ENCODE data around the gene RAB41. TPM values are rescaled to one million over a fixed set of nuclear protein-coding genes. Genes with fewer than 3 reads are reported as not detected.

Gene RAB41
- total and polyA plus RNA-seq, 10 donors, result not detected

DNA sequence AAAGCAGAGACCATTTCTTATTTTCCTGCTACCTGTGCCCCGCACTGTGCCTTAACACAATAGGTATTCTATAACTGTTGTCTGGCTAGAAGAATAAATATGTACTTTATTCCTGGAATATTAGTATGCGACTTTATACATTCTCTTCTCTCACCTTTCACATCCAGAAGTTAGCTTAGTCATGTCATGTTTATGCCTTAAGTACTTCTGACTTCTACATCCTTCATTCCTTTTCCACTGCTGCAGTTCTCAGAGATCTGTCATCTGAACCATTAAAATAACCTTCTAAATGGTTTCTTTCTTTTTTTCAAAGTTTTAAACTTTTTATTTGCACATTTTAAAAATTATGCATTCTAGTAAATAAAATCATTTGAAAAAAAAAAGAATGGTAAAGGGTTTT, 42.4 kb downstream of the RAB41 start:
- no peaks in the 10 kb centered on the region for H3K36me3 ChIP-seq
- no peak overlapping the region for H3K4me3 ChIP-seq
- no peaks in the 10 kb centered on the region for H3K4me1 ChIP-seq
- no peaks in the 10 kb centered on the region for H3K9me3 ChIP-seq
- no peak for DNase-seq
- intact Hi-C loops (cut with DNase I; ENCODE audit: low total_unique reads), result no loop called here
- H3K27me3 ChIP-seq (replicated peaks in 1 of 7), result no peaks in the 10 kb centered on the region
- TF ChIP-seq POLR2A (IDR thresholded peaks at IDR 0.05), result no peak
- TF ChIP-seq CTCF (IDR thresholded peaks at IDR 0.05 in 8 of 11, conservative IDR thresholded peaks at IDR 0.05 in 3 of 11), result no peak
- no peak for TF ChIP-seq POLR2AphosphoS5 (IDR thresholded peaks at IDR 0.05)
- WGBS, 5 donors, result 82 to 100% (median 97%) methylated on average over 2 of the region's 2 CpGs
- H3K27ac ChIP-seq, result no peak overlapping the region

DNA sequence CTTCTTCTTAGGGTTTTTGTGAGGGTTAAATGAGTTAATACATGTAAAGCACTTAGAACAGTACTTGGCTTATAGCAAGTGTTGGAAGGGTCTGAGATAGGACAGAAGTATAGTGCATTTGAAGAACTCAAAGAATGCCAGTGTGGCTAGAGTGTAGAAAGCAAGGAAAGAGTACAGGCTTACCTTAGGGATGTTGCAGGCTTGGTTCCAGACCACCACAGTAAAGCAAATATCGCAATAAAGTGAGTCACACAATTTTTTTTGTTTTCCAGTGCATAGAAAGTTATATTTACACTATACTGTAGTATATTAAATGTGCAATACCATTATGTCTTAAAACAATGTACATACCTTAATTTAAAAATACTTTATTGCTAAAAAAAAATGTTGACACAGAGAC, 49.2 kb downstream of the RAB41 start:
- Histone ChIP-seq H3K9me3 (no peaks in the 10 kb centered on the region), H3K27ac (no peak overlapping the region), H3K36me3 (no peaks in the 10 kb centered on the region), H3K27me3 (replicated peaks in 1 of 7) (no peaks in the 10 kb centered on the region), H3K4me3 (no peak overlapping the region), H3K4me1 (no peaks in the 10 kb centered on the region)
- TF ChIP-seq POLR2AphosphoS5 (IDR thresholded peaks at IDR 0.05) (no peak), CTCF (IDR thresholded peaks at IDR 0.05 in 8 of 11, conservative IDR thresholded peaks at IDR 0.05 in 3 of 11) (no peak), POLR2A (IDR thresholded peaks at IDR 0.05) (no peak)
- DNase-seq, result no peak
- intact Hi-C loops (cut with DNase I; ENCODE audit: low total_unique reads), result no loop called here
- 63 to 100% (median 100%) methylated on average over 1 of the region's 1 CpG for WGBS, 5 donors

GRCh38 chrX:70332600-70332999, 50.6 kb downstream of the RAB41 start:
- WGBS, 5 donors, result 78 to 100% (median 93%) methylated on average over 1 of the region's 1 CpG
- Histone ChIP-seq H3K9me3 (no peaks in the 10 kb centered on the region), H3K4me3 (no peak overlapping the region), H3K4me1 (no peaks in the 10 kb centered on the region), H3K36me3 (no peaks in the 10 kb centered on the region), H3K27me3 (replicated peaks in 1 of 7) (no peaks in the 10 kb centered on the region), H3K27ac (no peak overlapping the region)
- intact Hi-C loops (cut with DNase I; ENCODE audit: low total_unique reads), result no loop called here
- DNase-seq, result no peak
- TF ChIP-seq CTCF (IDR thresholded peaks at IDR 0.05 in 8 of 11, conservative IDR thresholded peaks at IDR 0.05 in 3 of 11) (no peak), POLR2AphosphoS5 (IDR thresholded peaks at IDR 0.05) (no peak), POLR2A (IDR thresholded peaks at IDR 0.05) (no peak)

Small RNA genes lying within 50 kb of the gene (small RNA-seq; reads per million reads assigned to genes)
- gene RNA5SP507, result 0 to 0.12 (median 0.07) reads per million in 4 donors

Other genes starting within 250 kb of the RAB41 start
- gene AWAT2, start 232.2 kb upstream of the RAB41 start, total RNA-seq, result not detected
- not detected for gene AWAT2, start 232.2 kb upstream of the RAB41 start, polyA plus RNA-seq
- gene OTUD6A, start 219.7 kb upstream of the RAB41 start, total RNA-seq, result not detected
- gene OTUD6A, start 219.7 kb upstream of the RAB41 start, polyA plus RNA-seq, result not detected
- gene IGBP1, start 148.7 kb upstream of the RAB41 start, total RNA-seq, result 10 to 100 TPM; 36.4 to 67.7 (median 48.1) TPM
- 10 to 100 TPM; 48.4 to 78.4 (median 67.6) TPM for gene IGBP1, start 148.7 kb upstream of the RAB41 start, polyA plus RNA-seq
- gene DGAT2L6, start 104.7 kb upstream of the RAB41 start, total RNA-seq, result not detected
- gene DGAT2L6, start 104.7 kb upstream of the RAB41 start, polyA plus RNA-seq, result not detected
- gene AWAT1, start 47.5 kb upstream of the RAB41 start, total RNA-seq, result not detected
- not detected for gene AWAT1, start 47.5 kb upstream of the RAB41 start, polyA plus RNA-seq
- 1 to 10 TPM in 4 of 7 donors, under 1 TPM in 3; 0.27 to 1.8 (median 1.3) TPM for gene P2RY4, start 22.0 kb upstream of the RAB41 start, total RNA-seq
- under 1 TPM in 2 of 3 donors, not detected in 1; 0.06 to 0.11 TPM for gene P2RY4, start 22.0 kb upstream of the RAB41 start, polyA plus RNA-seq
- not detected for gene ARR3, start 13.8 kb upstream of the RAB41 start, total RNA-seq
- gene ARR3, start 13.8 kb upstream of the RAB41 start, polyA plus RNA-seq, result not detected
- gene PDZD11, start 7.8 kb downstream of the RAB41 start, total RNA-seq, result 10 to 100 TPM; 20.0 to 28.6 (median 25.3) TPM
- 10 to 100 TPM; 36.7 to 44.5 (median 40.2) TPM for gene PDZD11, start 7.8 kb downstream of the RAB41 start, polyA plus RNA-seq
- 1 to 10 TPM; 1.4 to 6.0 (median 3.2) TPM for gene KIF4A, start 7.9 kb downstream of the RAB41 start, total RNA-seq
- 1 to 10 TPM in 2 of 3 donors, under 1 TPM in 1; 0.41 to 1.5 (median 1.3) TPM for gene KIF4A, start 7.9 kb downstream of the RAB41 start, polyA plus RNA-seq
- gene GDPD2, start 141.1 kb downstream of the RAB41 start, total RNA-seq, result 100 to 1,000 TPM in 1 of 7 donors, 10 to 100 TPM in 6; 37.0 to 103 (median 68.6) TPM
- gene GDPD2, start 141.1 kb downstream of the RAB41 start, polyA plus RNA-seq, result 10 to 100 TPM in 2 of 3 donors, 1 to 10 TPM in 1; 2.4 to 82.5 (median 25.1) TPM
- 10 to 100 TPM; 27.9 to 46.3 (median 39.7) TPM for gene DLG3, start 162.7 kb downstream of the RAB41 start, total RNA-seq
- 1 to 10 TPM; 2.7 to 6.2 (median 4.3) TPM for gene DLG3, start 162.7 kb downstream of the RAB41 start, polyA plus RNA-seq